ENCODE results near the gene ZNF630. TPM values are rescaled to one million over a fixed set of nuclear protein-coding genes. Genes with fewer than 3 reads are reported as not detected.

The ZNF630 gene
- total and polyA plus RNA-seq, 2 of the 8 experiments (the other 6 are each of a cell fraction or from before 2014, with no cell fraction given), result 0.67 to 2.2 TPM

GRCh38 chrX:48058621-48059295, 12.7 kb downstream of the ZNF630 start (continued):
- TF ChIP-seq CTBP2 (IDR thresholded peaks at IDR 0.05; ENCODE audit: borderline replicate concordance, insufficient read depth, insufficient read length, low read length) (no peak), POU5F1 (IDR thresholded peaks at IDR 0.05; ENCODE audit: low read depth, low read length) (no peak)

All from H1 (cell line).